Esophagus muscularis mucosa (tissue), 4 donors: Measurements from ENCODE around the gene BLOC1S6. TPM values are rescaled to one million over a fixed set of nuclear protein-coding genes. Genes with fewer than 3 reads are reported as not detected.

Experiments
- DNase-seq: peaks from one replicate; pipeline ENCODE4 v3.0.0-alpha.2; 2017; ENCODE audit errors: extremely low spot score
- H3K27ac ChIP-seq, 4 donors: fragments of 200-600 bp; sonication (generic); replicated peaks in 1 of 4; 1 replicate in 3 of 4; 2 replicates in 1 of 4; pipeline ENCODE4 v1.5.1; 2016 to 2019; ENCODE audit warnings: mild to moderate bottlenecking in 1 of 4
- H3K27me3 ChIP-seq, 4 donors: fragments of 200-600 bp; sonication (generic); one replicate each; pipeline versions ENCODE4 v1.5.1 to v1.6.0; 2016 to 2019
- H3K36me3 ChIP-seq, 4 donors: fragments of 200-600 bp; sonication (generic); one replicate each; pipeline ENCODE4 v1.5.1; 2016 to 2019
- H3K4me1 ChIP-seq, 4 donors: fragments of 200-600 bp; sonication (generic); one replicate each; pipeline ENCODE4 v1.5.1; 2016 to 2019
- H3K4me3 ChIP-seq, 4 donors: fragments of 200-600 bp; sonication (generic); 1 replicate in 2 of 4; 2 replicates in 2 of 4; pipeline ENCODE4 v1.5.1; 2016 to 2019; ENCODE audit warnings: mild to moderate bottlenecking in 4 of 4, moderate library complexity in 1 of 4
- H3K9me3 ChIP-seq, 4 donors: fragments of 200-600 bp; sonication (generic); 1 replicate in 3 of 4; 2 replicates in 1 of 4; pipeline ENCODE4 v1.5.1; 2016 to 2019
- CTCF ChIP-seq, 3 experiments: fragments of 200-600 bp in 2 of 3; fragments of 450-650 bp in 1 of 3; sonication (generic) in 2 of 3; IDR thresholded peaks; one replicate each; pipeline ENCODE4 v1.5.1; 2017 to 2019; ENCODE audit warnings: antibody characterized with exemption in 3 of 3, mild to moderate bottlenecking in 2 of 3, moderate library complexity in 1 of 3
- EP300 ChIP-seq: sonication (generic); formaldehyde crosslinking; IDR thresholded peaks from one replicate; pipeline ENCODE4 v1.6.1; 2017; ENCODE audit warnings: antibody characterized with exemption
- POLR2A ChIP-seq: fragments of 450-650 bp; IDR thresholded peaks from one replicate; pipeline ENCODE4 v1.6.1; 2017; ENCODE audit warnings: antibody characterized with exemption, moderate library complexity, mild to moderate bottlenecking, low read depth
- POLR2AphosphoS5 ChIP-seq, 2 donors: sonication (generic); formaldehyde crosslinking; IDR thresholded peaks; one replicate each; pipeline ENCODE4 v1.6.1; 2017; ENCODE audit warnings: antibody characterized with exemption in 2 of 2
- WGBS: methylation state at CpG from one replicate; pipeline ENCODE4 v1.1.5; 2018; 5-methylcytosine and 5-hydroxymethylcytosine counted together
- intact Hi-C: fragments of 100-400 bp; cut with DNase I; formaldehyde crosslinking; loops from one replicate; pipeline ENCODE4 v1.15.1; 2023
- total RNA-seq, 4 donors: library from RNA; depleted of rRNA; stranded (reverse); fragments of >200 nt; gene quantifications; one replicate each; pipeline versions ENCODE4 v1.1.0 to v1.2.1, GENCODE V29; 2016

Gene BLOC1S6
- total RNA-seq, 4 donors from 2014 or later = 37.5 to 58.1 (median 49.2) TPM

GRCh38 chr15:45604326-45604725 is 17.1 kb downstream of the BLOC1S6 start:
- H3K27ac ChIP-seq = no peak overlapping the region
- intact Hi-C loops = no loop called here
- no peak overlapping the region for H3K4me3 ChIP-seq
- H3K4me1 ChIP-seq = peaks cover 0 to 5% (median 0%) of the 10 kb centered on the region in 4 donors
- no peaks in the 10 kb centered on the region for H3K9me3 ChIP-seq
- peaks cover 6 to 38% (median 31%) of the 10 kb centered on the region in 4 donors for H3K36me3 ChIP-seq
- TF ChIP-seq CTCF (IDR thresholded peaks at IDR 0.05) (no peak), POLR2A (no peak), POLR2AphosphoS5 (IDR thresholded peaks at IDR 0.05) (no peak), EP300 (no peak)
- WGBS = 67% methylated on average over 1 of the region's 1 CpG
- no peaks in the 10 kb centered on the region for H3K27me3 ChIP-seq
- DNase-seq = peak; percentile 7

- intact Hi-C loops = no loop called here
- H3K4me3 ChIP-seq = no peak overlapping the region
- WGBS = 70% methylated on average over 3 of the region's 3 CpGs
- TF ChIP-seq POLR2A = no peak
- no peak for TF ChIP-seq CTCF (IDR thresholded peaks at IDR 0.05)
- no peak for TF ChIP-seq EP300
- TF ChIP-seq POLR2AphosphoS5 (IDR thresholded peaks at IDR 0.05) = no peak
- H3K4me1 ChIP-seq = peaks cover 0 to 5% (median 0%) of the 10 kb centered on the region in 4 donors
- no peaks in the 10 kb centered on the region for H3K9me3 ChIP-seq
- peaks cover 6 to 43% (median 32%) of the 10 kb centered on the region in 4 donors for H3K36me3 ChIP-seq
- DNase-seq = no peak
- H3K27me3 ChIP-seq = no peaks in the 10 kb centered on the region
- H3K27ac ChIP-seq = no peak overlapping the region
Measured at GRCh38 chr15:45606413-45606812, 19.2 kb downstream of the BLOC1S6 start.

DNA sequence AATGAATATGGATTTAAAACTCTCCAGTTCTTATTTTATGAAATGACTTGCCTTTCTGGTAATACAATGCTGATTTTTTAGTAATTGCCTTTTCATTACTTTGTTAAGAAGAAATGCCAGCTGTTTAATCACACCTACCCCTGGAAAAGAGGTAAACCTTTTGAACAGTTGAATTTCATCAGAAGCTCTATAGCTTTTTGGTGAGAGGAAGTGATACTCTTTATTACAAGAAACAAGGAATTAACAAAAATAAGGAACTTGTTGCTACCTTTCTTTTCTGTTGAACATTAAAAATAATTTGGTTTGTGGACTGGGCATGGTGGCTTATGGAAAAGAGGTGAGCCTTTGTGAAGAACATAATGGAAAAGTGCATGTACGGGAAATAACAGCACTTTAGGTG is 19.7 kb downstream of the BLOC1S6 start:
- Histone ChIP-seq H3K27me3 (no peaks in the 10 kb centered on the region), H3K4me1 (peaks cover 0 to 5% (median 0%) of the 10 kb centered on the region in 4 donors), H3K9me3 (no peaks in the 10 kb centered on the region), H3K36me3 (peaks cover 6 to 43% (median 32%) of the 10 kb centered on the region in 4 donors), H3K27ac (no peak overlapping the region), H3K4me3 (no peak overlapping the region)
- intact Hi-C loops = no loop called here
- 84% methylated on average over 1 of the region's 1 CpG for WGBS
- no peak for DNase-seq
- TF ChIP-seq POLR2AphosphoS5 (IDR thresholded peaks at IDR 0.05) (no peak), EP300 (no peak)

DNA sequence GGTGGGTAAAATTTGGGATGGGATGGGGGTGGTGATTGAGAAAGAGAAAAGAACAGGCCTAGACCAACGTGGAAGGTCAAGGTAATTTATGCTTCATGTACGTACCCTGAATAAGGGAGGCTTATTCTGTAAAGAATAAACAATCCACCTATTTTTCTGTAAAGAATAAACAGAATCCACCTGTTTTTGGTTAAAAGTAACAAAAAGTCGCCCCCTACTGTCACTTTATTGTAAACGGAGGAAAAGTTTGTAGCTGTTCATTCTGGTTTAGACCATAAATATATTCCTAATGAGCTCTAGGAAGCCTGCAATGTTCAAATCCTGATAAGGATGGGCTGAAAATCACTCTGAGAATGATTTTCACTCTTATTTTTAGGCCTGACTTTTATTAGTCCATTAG is 24.1 kb downstream of the BLOC1S6 start:
- H3K4me3 ChIP-seq = no peak overlapping the region
- intact Hi-C loops = loop anchor here (5.0 kb wide), 1 partner anchor 89 kb away; the partner anchor contains the start of gene SLC30A4
- H3K4me1 ChIP-seq = peaks cover 0 to 7% (median 0%) of the 10 kb centered on the region in 4 donors
- TF ChIP-seq POLR2AphosphoS5 (IDR thresholded peaks at IDR 0.05) (no peak), CTCF (IDR thresholded peaks at IDR 0.05) (peak in 2 of 3 experiments; percentile 26 to 35), EP300 (no peak)
- DNase-seq = no peak
- H3K27me3 ChIP-seq = no peaks in the 10 kb centered on the region
- no peaks in the 10 kb centered on the region for H3K9me3 ChIP-seq
- H3K27ac ChIP-seq = no peak overlapping the region
- WGBS = 17% methylated on average over 4 of the region's 4 CpGs
- peaks cover 0 to 33% (median 23%) of the 10 kb centered on the region in 4 donors for H3K36me3 ChIP-seq

- Histone ChIP-seq H3K4me3 (no peak overlapping the region), H3K27ac (no peak overlapping the region), H3K4me1 (peaks cover 0 to 7% (median 0%) of the 10 kb centered on the region in 4 donors), H3K9me3 (no peaks in the 10 kb centered on the region), H3K27me3 (no peaks in the 10 kb centered on the region), H3K36me3 (peaks cover 0 to 18% (median 9%) of the 10 kb centered on the region in 4 donors)
- intact Hi-C loops = loop anchor here (2.0 to 5.0 kb wide), 2 partner anchors 91 to 154 kb away; partner anchors contain the start of gene SLC30A4
- WGBS = 67% methylated on average over 1 of the region's 1 CpG
- DNase-seq = peak; percentile 14
- TF ChIP-seq CTCF (IDR thresholded peaks at IDR 0.05) (no peak), POLR2AphosphoS5 (IDR thresholded peaks at IDR 0.05) (no peak), POLR2A (no peak), EP300 (no peak)
Measured at GRCh38 chr15:45612790-45613415, 25.7 kb downstream of the BLOC1S6 start.
